Hematopoietic multipotent progenitor cell treated with erythropoietin and hydrocortisone succinate and interleukin-3 and kit ligand, for 6 days (in vitro differentiated cells): ENCODE measurements around the gene ZNF606.
"Not testable (repeated sequence)": the region's sequence is repeated elsewhere in the genome, so short reads cannot be mapped to it uniquely, and the experiment has no call there.

Source experiments
- DNase-seq: peaks from one replicate; pipeline ENCODE4 v3.0.0-alpha.2; 2015

ZNF606 gene

DNA sequence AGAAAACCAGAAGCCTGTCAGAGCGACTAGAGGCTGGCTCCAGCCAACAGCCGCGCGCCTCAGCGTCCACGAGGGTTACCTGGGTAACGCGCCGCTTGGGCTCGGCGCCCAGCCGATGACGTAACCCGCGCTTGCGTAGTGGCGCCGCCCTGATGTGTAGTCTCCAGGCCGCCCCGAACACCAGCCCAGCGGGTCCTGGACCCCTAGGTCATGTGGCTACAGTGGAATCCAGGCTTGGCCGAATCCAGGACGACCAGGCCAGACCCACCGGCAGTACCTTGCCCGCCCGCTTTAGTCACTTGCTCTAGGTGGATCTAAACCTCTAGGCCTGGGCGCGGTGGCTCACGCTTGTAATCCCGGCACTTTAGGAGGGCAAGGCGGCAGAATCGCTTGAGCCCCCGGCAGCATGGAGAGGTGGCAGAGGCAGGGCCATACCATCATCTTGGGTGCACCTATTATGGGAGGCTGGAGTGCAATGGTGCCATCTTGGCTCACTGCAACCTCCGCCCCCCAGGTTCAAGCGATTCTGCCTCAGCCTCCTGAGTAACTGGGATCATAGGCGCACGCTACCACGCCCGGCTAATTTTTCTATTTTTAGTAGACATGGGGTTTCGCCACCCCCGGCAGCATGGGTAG is 7.2 kb upstream of the ZNF606 start:
- peak; percentile 83 for DNase-seq

DNA sequence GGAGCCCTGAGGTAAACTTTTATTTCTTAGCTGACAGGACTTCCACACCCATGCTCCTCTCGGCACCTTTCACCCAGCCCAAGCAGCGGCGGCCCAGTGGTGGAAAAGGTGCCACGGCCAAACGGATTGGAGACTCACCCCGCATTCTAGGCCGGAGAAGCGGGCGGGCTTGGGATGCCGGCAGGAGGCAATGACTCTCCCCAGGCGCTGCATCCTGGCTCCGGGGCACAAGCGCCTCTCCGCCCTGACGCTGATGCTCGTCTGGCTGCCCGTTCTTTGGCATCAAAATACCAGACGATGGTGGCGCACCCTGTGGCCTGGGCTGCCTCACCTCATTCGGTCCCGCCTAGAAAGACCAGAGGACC is 6.7 kb upstream of the ZNF606 start:
- DNase-seq = no peak

DNA sequence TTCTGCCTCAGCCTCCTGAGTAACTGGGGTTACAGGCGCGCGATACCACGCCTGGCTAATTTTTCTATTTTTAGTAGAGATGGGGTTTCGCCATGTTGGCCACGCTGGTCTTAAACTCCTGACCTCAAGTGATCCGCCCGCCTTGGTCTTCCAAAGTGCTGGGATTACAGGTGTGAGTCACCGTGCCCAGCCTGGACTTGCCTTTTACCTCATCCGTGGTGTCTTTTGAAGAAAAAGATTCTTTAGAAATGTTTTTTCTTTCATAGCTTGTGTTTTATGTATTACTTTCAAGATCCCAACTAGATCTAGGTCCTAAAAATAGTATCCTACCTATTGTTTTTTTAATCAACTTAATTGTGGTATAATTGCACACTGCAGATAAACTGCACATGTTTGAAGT is 6.3 kb upstream of the ZNF606 start:
- DNase-seq = not testable (repeated sequence)

DNA sequence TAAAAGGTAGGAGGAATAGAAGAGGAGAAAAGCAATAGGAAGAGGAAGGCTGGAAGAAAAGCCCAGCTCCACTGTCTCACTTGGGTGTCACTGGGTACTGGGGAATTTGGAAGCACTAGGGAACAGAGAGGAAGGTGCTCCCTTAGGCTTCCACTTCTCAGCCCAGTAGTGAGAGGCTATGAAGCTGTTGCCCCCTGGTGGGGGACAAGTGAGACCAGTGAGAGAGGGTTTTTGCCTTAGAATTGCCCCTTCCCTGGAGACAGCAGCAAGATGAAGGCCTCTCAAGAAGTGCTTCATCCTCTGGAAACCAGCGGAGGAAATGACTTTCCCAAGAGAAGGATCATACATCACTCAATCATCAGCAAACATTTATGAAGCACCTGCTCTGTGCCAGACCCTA is 4.7 kb upstream of the ZNF606 start:
- DNase-seq = no peak

DNA sequence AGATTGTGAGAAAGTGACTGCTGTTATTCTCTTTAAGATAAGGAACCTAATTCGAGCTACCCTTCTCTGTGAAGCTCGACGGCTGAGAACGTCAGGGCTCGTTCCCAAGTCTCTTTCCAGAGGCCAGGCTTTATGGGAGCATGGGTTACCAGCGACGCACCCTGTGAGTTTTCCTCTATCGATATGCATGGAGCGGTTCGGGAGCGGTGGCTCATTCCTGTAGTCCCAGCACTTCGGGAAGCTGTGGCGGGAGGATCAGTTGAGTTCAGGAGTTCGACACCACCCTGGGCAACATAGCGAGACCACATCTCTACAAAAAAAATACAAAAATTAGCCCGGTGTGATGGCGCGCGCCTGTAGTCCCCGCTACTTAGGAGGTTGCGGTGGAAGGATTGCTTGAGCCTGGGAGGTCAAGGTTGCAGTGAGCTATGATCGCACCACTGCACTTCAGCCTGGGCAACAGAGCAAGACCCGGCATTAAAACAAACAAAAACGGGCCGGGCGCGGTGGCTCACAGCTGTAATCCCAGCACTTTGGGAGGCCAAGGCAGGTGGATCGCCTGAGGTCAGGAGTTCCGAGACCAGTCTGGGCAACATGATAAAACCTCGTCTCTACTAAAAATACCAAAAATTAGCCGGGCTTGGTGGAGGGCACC is 681 bp upstream of the ZNF606 start:
- DNase-seq = no peak

DNA sequence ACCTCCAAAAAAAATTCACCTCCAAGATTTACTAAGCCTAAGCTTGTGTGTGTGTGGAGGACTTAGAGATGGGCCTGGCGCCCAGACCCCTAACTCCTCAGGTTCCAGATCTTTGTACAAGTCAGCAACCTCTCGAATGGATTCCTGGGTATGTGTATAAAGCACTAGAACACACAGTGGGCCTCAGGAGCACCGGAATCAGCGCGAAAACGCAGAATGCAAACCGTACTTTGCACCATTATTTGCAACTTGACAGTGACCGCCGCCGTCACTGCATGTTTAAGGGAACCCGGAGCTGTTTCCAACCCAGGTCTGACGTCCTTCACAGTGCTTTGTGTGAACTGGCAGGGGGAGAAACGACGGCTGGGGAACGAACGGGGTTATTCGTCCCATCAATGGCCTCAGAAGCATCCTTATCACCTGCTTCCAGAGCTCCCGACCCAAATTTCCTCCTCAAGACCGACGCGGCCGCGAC is 688 bp downstream of the ZNF606 start:
- peak; percentile 51 for DNase-seq

DNA sequence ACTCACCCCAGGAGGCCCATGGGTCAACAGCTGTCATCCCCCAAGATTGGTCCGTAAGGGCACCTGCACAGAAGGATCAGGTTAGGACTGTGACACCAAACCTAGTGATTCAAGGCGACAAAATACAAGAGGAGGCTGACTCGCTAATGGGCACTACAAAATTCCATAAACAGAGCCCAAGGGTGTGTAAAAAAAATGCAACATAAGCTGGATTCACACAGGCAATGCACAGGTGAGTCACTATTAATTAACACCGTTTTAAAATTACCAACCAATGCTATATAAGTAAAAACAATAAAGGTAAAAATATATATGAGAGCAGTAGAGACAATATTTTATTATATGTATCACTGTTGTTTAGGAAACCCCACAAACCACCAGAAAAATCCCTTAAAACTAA is 1.9 kb downstream of the ZNF606 start:
- no peak for DNase-seq

DNA sequence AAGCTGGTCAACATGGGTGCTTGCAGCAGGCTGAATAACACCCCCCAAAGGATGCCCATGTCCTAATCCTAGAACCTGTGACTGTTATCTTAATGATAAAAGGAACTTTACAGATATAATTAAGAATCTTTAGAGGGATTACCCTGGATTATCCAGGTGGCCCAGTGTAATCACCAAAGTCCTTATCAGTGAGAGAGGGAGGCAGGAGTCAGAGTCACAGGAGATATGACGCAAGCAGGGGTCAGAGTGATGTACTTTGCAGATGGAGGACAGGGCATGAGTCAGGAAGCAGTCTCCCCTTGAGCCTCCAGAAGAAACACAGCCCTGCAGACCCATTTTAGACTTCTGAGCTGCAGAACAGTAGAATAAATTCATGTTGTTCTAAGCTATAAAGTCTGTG is 9.8 kb downstream of the ZNF606 start:
- DNase-seq = no peak

DNA sequence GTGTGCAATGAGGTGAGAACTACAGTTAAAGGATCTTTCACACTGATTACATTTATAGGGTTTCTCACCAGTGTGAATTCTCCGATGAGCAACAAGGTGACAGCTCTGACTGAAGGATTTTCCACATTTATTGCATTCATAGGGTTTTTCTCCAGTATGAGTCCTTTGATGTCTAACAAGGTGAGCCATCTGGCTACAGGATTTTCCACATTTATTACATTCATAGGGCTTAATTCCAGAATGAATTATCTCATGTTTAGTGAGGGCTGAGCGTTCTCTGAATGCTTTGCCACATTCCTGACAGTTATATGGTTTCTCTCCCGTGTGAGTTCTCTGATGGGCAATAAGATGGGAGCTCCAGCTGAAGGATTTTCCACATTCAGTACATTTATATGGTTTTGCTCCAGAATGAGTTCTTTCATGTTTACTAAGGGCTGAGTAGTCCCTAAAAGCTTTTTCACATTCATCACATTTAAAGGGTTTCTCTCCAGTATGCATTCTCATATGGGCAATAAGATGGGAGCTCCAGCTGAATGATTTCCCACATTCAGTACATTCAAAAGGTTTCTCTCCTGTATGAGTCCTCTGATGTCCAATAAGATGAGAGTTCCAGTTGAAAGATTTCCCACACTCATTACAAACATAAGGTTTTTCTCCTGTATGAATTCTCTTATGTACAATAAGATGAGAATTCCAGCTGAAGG is 23.9 kb downstream of the ZNF606 start:
- DNase-seq = peak; percentile 25

DNA sequence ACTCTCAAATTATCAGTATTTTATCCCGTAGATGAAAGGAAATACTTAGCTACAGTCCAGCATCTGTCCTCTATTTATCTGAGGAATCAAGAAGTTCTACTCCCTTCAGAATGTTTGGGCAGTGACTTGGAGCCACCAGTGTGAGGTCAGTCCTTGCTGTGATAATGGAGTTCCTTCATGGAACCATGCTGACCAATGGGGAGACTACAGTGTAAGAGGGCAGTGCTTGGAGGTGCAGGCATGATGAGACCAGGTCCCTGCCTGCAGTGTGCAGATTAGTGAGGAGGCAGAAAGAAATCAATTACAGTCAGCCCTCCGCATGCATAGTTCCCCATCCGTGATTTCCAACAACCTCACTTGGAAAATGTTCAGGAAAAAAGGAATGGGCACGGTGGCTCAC is 28.2 kb downstream of the ZNF606 start, which contains the start of gene C19orf18:
Gene C19orf18, minus strand, starts transcription at position 101 of the 400 bp plus-strand sequence. CDS start 102 bp downstream, outside the sequence.
- DNase-seq = no peak

DNA sequence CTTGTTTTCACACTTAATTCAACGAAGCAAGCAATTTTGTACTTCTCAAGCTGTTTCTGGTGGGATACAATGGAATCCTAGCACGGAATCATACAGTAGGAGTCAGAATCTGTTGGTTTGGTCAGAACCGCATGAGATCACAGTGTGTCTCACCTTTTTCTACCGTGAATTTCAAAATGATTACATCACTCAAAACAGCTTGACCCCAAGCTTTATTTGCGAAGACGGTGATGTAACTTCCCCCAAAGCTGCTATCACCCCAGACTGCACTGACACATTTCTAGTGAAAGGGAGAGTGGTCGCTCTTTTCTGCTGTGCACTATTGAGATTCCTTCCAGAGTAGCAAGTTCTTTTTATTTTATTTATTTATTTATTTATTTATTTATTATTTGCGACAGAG is 37.9 kb downstream of the ZNF606 start:
- no peak for DNase-seq

DNA sequence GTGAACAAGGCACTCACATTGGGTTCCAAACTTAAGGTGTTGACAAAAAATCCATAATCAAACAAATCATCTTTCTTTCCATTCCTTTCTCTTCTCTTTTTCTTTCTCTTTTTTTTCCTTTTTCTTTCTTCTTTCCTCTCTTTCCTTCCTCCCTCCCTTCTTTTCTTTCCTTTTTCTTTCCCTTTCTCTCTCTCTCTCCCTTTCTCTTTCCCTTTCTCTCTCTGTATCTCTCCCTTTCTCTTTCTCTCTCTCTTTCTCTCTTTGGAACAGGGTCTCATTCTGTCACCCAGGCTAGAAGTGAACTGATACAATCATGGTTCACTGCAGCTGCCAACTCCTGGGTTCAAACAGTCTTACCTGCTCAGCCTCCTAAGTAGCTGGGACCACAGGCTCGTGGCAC is 40.8 kb downstream of the ZNF606 start:
- no peak for DNase-seq

DNA sequence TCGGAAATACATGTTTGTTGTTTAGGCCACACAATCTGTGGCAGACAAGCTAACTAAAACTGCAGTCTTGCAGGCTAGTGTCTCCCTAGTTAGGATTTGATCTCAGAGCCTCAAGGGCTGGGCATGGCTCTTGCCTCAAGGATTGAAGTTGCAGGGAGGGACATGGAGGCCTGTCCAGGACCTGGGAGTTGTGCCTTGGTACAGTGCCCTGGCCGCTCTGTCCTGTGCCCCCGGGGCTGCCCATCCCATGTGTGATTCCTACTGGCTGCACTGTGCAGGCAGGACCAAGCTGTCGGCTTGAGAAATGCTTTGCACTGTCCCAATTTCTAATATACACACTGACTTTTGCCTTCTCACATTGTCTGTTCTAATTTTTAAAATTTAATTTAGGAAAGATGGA is 47.6 kb downstream of the ZNF606 start:
- DNase-seq = no peak

DNA sequence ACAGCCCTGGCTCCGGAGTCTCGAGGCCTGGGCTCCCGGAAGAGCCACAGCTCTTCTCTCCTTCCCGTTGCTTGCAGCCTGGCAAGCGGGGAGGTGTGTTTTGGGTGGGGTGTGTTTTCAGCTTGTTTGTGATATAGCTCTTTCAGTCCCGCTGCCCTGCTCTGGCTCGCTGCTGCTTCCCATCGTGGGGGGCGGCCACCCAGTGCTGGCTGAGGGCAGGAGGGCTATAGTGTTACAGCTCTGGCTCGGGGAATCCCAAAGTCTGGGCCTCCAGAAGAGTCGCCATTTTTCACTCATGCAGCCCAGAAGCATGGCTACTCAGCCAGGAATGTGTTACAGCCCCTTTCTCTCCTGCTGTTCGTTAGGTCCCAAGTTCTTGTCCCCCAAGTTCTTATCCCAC is 52.9 kb downstream of the ZNF606 start:
- DNase-seq = no peak

DNA sequence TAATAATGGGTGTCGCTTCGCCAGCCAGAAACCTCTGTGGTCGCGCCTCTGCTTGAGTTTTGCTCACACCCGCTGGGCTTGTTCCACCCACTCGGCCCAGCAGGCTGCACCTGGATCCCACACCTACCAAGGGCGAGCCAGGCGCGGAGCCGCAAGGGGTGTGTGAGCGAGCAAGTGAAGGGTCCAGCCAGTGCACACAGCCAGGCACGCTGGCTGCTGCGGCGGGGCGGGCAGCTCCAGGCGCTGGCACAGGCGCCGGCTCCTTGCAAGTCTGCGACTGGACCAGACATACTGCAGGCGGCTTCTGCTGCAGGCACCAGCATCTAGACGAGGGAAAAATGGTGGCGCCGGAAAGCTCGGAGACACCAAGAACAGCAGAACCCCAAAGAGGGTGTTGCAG is 53.3 kb downstream of the ZNF606 start:
- DNase-seq = no peak

DNA sequence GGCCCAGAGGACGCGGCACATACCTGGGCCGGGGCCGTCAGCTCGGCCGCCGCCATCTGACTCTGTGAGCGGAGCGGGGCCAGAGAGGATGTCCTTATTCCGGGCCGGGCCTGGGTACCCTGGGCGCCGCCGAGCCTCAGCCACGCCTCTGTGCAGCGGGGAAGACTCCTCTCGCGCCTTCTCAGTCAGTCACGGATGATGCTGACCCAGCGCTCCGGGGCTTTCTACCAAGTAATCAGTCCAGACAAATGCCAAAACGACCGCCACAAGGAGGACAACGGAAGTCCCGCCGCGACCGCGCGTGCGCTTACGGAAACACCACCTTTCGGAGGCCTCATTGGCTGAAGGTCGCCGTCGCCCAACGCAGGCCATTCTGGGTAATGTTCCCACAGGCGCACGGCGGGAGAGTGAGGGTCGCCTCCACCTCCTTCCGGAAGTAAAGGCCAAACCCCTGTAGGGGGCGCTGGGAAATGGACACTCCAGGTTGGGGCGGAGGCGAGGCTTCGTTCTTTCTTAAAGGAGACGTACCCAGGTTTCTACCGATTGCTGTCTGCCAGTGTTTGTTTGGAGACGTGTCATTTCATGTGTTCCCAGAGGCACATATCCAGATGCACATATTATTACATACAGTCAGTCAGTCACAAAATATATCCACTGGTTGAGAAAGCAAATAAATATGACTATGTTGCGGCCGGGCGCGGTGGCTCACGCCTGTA is 55.0 kb downstream of the ZNF606 start, which contains the start of gene ZNF256:
Gene ZNF256, minus strand, starts transcription at position 288 of the 716 bp plus-strand sequence. Its CDS starts 232 bp downstream, at position 56.
- DNase-seq = peak; percentile 98

DNA sequence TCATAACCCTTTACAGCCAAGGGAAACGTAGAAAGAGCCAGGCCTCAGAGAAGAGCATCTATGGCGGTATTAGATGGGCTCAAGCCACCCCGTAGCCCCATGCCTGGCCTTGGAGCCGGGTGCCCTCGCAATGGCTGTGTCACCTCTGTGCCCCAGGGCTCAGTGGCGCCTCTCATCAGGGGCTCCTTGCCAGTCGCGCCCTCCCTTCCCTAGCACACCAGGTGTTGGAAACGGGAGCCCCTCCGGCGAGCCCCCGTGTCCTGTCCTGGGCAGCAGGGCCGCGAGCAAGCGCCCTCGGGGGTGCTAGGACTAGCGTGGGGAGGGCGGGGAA is 55.6 kb downstream of the ZNF606 start:
- peak; percentile 27 for DNase-seq

DNA sequence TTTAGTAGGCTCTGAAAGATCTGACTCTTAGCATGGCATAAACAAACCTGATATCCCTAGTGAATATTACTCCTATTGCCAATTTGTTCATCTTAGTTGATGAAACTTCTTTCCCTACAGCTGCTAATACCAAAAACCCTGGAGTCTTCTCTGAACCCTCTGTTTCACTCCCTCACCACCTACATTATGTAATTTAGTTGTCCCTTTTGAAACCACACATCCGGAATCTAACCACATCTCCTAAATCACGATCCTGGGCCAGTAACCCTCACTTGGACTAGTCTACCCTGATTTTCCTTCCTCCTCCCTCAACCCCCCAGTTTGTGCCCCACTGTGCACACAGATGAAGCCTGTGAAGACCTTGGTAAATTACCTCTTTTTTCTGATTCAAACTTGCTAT is 56.3 kb downstream of the ZNF606 start:
- peak; percentile 11 for DNase-seq

DNA sequence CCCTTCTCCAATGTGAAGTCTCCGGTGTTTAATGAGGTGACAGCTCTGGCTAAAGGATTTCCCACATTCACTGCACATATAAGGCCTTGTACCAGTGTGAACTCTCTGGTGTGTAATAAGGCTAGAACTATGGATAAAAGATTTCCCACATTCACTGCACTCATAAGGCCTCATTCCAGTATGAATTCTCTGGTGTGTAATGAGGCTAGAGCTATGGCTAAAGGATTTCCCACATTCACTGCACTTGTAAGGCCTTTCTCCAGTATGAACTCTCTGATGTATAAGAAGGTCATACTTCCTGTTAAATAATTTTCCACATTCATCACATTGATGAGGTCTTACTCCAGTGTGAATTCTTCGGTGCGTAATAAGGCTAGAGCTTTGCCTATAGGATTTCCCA is 61.0 kb downstream of the ZNF606 start:
- no peak for DNase-seq

DNA sequence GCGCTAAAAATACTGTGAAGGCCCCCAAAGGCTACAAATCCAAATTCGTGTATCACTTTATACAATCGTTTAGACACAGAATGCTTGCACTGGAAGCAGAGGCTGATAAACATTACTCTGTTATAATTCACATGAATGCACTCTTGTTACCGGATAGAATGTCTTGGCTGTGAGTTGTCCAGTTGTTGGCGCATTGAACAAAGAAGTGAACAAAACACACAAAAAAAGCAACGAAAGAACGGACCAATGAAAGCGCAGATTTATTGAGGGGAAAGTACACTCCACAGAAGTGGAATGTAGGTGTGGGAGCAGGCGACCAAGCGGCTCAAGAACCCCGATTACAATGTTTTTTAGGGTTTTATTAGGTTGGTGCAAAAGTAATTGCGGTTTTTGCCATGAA is 66.9 kb downstream of the ZNF606 start:
- DNase-seq = no peak

DNA sequence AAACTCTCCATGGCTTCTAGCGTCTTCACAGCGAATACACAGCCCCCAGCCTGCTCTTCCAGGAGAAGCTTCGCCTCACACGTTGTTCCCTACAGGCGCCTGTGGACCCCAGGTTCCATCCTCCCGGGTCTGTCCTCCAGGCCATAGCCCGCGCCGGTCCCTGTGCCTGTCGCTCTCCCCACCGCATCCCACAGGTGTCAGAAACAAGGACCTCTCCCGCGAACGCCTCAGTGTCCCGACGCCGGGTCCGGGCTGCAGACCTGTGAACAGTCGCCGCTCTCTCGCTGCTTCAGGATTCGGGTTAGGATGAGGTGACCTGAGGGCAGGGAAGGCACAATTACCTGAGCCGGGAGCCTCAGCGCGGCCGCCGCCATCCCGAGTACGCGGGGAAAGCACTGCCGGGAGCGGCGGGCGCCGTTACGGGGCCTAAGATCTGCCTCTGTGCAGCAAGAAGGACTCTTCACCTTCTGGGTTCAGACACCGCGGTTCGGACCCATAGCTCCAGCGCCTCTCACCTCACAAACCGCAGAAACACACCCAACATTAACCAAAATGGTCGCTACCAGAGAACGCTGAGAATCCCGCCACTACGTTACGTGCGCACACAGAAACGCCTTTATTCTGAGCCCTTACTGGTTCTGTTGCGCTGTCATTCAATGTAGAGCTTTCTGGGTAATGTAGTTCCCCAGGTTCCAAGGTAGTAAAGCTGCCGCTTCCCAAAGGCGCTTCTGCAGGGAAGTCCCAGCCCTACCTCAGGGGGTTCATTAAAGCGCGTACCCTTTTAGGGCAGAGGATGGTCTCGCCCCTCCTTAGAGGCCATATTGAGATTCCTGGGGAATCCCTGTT is 67.6 kb downstream of the ZNF606 start, which contains the start of gene ZNF418:
Gene ZNF418, minus strand, starts transcription at position 583 of the 846 bp plus-strand sequence. CDS start 1,580 bp downstream, outside the sequence.
- peak; percentile 93 for DNase-seq

DNA sequence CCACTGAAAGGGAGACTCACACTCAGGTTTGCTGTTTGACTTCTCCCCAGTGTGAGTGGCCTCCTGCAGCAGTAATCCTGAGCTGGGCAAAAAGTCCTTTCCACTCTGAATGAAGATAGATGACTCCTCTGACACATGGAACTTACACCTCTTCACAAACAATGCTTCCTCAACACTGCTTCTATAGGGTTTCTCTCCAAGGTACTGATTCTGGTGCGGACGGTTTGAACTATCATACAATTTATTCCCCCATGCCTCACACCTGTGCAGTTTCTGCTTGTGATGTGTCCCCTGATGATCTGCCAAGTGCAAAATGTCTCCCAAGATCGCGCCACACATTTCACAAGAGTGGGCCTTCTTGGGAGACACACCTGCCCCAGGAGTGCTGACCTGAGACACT is 75.0 kb downstream of the ZNF606 start:
- DNase-seq = no peak
